Activated T-cell treated with anti-CD3 and anti-CD28 coated beads, Interleukin-2, amount 50 U/mL, for 72 hours (primary cell): ENCODE results near the gene RNF215. TPM values are rescaled to one million over a fixed set of nuclear protein-coding genes. Genes with fewer than 3 reads are reported as not detected.

Experiments
- ATAC-seq, 2 donors: fragments of 150-1000 bp; cut with Tn5 transposase; replicated peaks in 1 of 2; 2 replicates each; pipeline ENCODE4 v1.10.0; 2021; ENCODE audit warnings: moderate library complexity in 2 of 2, mild to moderate bottlenecking in 1 of 2
- DNase-seq, 2 donors: peaks; one replicate each; pipeline ENCODE4 v3.0.0; 2021 to 2022; ENCODE audit warnings: mixed read lengths in 1 of 2
- H3K27ac Mint-ChIP-seq: one replicate; pipeline ENCODE4 v1.8.0; 2022; ENCODE audit warnings: mild to moderate bottlenecking, moderate library complexity, mixed read lengths
- H3K27me3 Mint-ChIP-seq: one replicate; pipeline ENCODE4 v1.8.0; 2022; ENCODE audit warnings: low read depth, mixed read lengths
- H3K36me3 Mint-ChIP-seq, 2 donors: one replicate each; pipeline ENCODE4 v1.8.0; 2022; ENCODE audit warnings: mixed read lengths in 2 of 2, mild to moderate bottlenecking in 1 of 2; ENCODE audit not compliant: insufficient read depth in 2 of 2
- H3K4me1 Mint-ChIP-seq: one replicate; pipeline ENCODE4 v1.8.0; 2022; ENCODE audit warnings: low read depth, mixed read lengths
- H3K4me3 Mint-ChIP-seq, 2 donors: one replicate each; pipeline ENCODE4 v1.8.0; 2022; ENCODE audit warnings: mild to moderate bottlenecking in 2 of 2, mixed read lengths in 2 of 2, moderate library complexity in 2 of 2
- H3K9me3 Mint-ChIP-seq, 2 donors: one replicate each; pipeline ENCODE4 v1.8.0; 2022; ENCODE audit warnings: mixed read lengths in 2 of 2
- total RNA-seq, 2 donors: library from RNA; stranded (reverse); gene quantifications; one replicate each; pipeline ENCODE4 v1.2.3, GENCODE V29; 2022

The RNF215 gene
- 10 to 100 TPM in 1 of 2 donors, 1 to 10 TPM in 1; 8.4 to 12.4 TPM for total RNA-seq

GRCh38 chr22:30386960-30387827 lies at the start of gene RNF215:
TSS of gene RNF215 (minus strand) at chr22:30387411. CDS start at chr22:30387313, 98 bp downstream.
- ATAC-seq (peak; percentile 82), DNase-seq (peak; percentile 83 to 94)
- Mint-ChIP-seq H3K27ac (no peak within 1 kb of the TSS), H3K4me1 (peaks cover 23% of the 10 kb centered on the region), H3K27me3 (no peaks in the 10 kb centered on the region), H3K9me3 (no peaks in the 10 kb centered on the region), H3K4me3 (peak within 1 kb of the TSS; percentile 70 to 86), H3K36me3 (no peaks in the 10 kb centered on the region)

DNA sequence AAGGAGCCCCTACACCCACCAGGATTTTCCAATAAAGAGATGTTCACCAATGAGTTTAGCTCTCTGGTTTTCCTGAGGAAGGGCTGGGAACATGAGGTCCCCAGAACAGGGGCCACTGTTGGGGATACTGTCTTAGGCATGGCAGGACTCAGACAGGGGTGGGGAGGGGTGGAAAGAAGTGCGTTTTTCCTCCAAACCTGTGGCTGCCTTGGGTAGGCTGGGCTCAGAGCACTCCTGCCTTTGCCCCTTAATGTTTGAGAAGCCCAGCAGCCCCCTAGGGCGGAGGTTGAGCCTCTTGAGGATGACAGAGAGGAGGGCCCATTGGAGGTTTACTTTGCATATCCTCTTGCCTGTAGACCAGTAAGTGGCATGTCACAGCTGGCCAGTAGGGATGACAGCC lies 49.0 kb upstream of the RNF215 start:
- H3K36me3 Mint-ChIP-seq: peaks cover 7 to 19% of the 10 kb centered on the region in 2 donors
- peaks cover 23% of the 10 kb centered on the region for H3K27me3 Mint-ChIP-seq
- DNase-seq (no peak), ATAC-seq (peak in 1 of 2 donors; percentile 4)
- H3K4me1 Mint-ChIP-seq: peaks cover 33% of the 10 kb centered on the region
- H3K27ac Mint-ChIP-seq: peak overlapping the region; percentile 92
- H3K4me3 Mint-ChIP-seq: peak overlapping the region; percentile 94 to 97
- H3K9me3 Mint-ChIP-seq: peaks cover 8% of the 10 kb centered on the region in 2 donors

DNA sequence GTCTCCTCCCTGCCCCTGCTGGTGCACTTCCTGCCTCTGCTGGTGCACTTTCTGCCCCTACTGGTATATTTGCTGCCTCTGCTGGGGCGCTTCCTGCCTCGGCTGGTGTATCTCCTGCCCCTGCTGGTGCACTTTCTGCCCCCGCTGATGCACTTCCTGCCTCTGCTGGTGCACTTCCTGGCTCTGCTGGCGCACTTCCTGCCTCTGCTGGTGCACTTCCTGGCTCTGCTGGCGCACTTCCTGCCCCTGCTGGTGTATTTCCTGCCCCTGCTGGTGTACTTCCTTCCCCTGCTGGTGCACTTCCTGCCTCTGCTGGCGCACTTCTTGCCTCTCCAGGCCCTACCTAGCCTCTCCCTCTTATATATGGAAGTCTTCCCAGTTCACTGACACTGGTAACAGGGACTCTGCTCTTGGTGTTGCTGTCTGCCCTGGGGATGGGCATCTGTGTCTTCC lies 48.5 kb upstream of the RNF215 start:
- Mint-ChIP-seq H3K4me1 (peaks cover 33% of the 10 kb centered on the region), H3K9me3 (peaks cover 8% of the 10 kb centered on the region in 2 donors), H3K27me3 (peaks cover 18% of the 10 kb centered on the region), H3K4me3 (peak overlapping the region; percentile 94 to 97), H3K36me3 (peaks cover 7 to 19% of the 10 kb centered on the region in 2 donors), H3K27ac (peak overlapping the region; percentile 92)
- ATAC-seq: peak; percentile 86 to 90
- DNase-seq: peak; percentile 69 to 78

DNA sequence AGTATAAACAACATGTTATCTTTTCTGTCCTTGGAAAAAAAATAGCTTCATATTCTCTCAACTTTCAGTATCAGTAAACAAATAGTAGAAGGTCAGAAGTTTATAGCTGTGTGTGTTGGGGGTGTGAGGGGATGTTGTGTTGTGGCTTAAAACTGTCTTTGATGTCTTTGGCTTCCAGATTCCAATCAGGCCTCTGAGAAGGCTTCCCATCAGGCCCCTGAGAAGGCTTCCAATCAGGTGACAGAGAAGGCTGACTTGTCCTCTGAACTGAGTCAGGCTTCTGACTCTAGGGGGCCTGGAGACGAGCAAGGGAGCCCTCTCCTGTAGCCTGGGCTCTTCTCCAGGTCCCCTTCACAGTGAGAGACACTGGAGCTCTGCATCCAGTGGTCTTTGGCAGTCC lies 47.6 kb upstream of the RNF215 start:
- ATAC-seq (peak; percentile 19 to 27), DNase-seq (peak in 1 of 2 donors; percentile 12)
- peaks cover 10% of the 10 kb centered on the region for H3K27me3 Mint-ChIP-seq
- H3K9me3 Mint-ChIP-seq: peaks cover 8% of the 10 kb centered on the region in 2 donors
- peak overlapping the region; percentile 92 for H3K27ac Mint-ChIP-seq
- H3K4me1 Mint-ChIP-seq: peaks cover 33% of the 10 kb centered on the region
- H3K4me3 Mint-ChIP-seq: peak overlapping the region; percentile 94 to 97
- peaks cover 7 to 19% of the 10 kb centered on the region in 2 donors for H3K36me3 Mint-ChIP-seq

DNA sequence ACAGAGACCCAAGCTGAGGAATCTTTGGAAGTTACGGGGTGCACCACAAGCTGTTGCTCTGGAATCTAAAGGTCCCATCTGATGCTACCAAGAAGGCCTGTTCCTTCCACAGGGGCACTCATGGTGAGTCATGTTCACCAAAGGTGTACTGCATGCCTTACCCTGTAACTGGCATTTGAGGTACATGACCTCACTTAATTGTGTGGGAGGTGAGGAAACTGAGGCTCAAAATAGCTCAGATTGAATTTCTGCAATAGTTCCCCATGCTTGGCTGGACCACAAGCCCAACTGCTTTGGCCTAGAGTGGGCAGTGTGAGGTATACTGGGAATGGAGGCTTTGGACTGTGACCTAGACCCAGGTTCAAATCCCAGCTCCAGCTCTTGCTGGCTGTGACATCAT lies 46.6 kb upstream of the RNF215 start:
- peak in 1 of 2 donors; percentile 11 for DNase-seq
- no peak overlapping the region for H3K27ac Mint-ChIP-seq
- peaks cover 8% of the 10 kb centered on the region in 2 donors for H3K9me3 Mint-ChIP-seq
- H3K4me1 Mint-ChIP-seq: peaks cover 33% of the 10 kb centered on the region
- no peak for ATAC-seq
- peak overlapping the region in 1 of 2 donors; percentile 97 for H3K4me3 Mint-ChIP-seq
- H3K27me3 Mint-ChIP-seq: peaks cover 8% of the 10 kb centered on the region
- peaks cover 7 to 18% of the 10 kb centered on the region in 2 donors for H3K36me3 Mint-ChIP-seq

DNA sequence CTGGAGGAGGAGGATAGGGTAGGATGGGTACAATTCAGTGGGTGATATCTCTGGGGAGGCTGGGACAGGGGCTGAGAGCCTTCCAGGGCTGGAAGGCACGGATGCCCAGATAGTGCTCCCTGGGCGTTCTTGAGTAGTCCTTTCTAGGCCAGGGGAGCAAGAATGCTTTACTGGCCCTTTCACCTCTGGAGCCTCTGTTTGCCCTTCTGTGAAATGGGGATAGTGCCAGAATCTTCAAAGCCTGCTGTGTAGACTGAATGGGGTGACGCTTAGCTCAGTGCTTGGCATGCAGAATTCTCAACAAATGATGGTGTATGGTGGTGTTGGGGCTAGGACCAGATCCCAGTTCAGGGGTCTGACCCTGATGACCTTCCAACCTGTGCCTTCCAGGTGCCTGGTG lies 46.0 kb upstream of the RNF215 start:
- Mint-ChIP-seq H3K36me3 (peaks cover 7 to 21% of the 10 kb centered on the region in 2 donors), H3K27me3 (peaks cover 3% of the 10 kb centered on the region), H3K27ac (no peak overlapping the region), H3K4me3 (no peak overlapping the region), H3K4me1 (peaks cover 33% of the 10 kb centered on the region), H3K9me3 (peaks cover 8% of the 10 kb centered on the region in 2 donors)
- no peak for ATAC-seq
- no peak for DNase-seq

DNA sequence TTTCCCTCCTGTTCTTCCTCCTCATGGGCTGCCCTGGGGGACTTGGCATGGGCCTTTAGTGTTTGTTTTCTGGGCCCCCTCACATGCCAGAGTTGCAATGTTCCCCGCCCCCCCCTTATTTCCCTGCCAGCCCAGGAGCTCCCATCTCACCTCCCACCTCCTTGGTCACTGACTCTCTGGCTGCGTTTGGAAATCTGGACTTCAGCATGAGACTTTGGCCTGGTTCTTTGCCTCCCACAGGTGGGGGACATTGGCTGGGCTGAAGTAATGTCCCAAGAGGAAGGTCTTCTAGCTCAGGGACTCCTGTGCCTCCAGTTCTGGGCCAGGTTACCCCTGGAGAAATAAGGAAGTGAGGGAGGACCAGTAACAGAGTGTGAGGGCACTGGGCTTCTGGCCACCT lies 45.3 kb upstream of the RNF215 start:
- peaks cover 8% of the 10 kb centered on the region in 2 donors for H3K9me3 Mint-ChIP-seq
- H3K4me3 Mint-ChIP-seq: no peak overlapping the region
- H3K36me3 Mint-ChIP-seq: peaks cover 7 to 23% of the 10 kb centered on the region in 2 donors
- ATAC-seq (no peak), DNase-seq (no peak)
- peaks cover 33% of the 10 kb centered on the region for H3K4me1 Mint-ChIP-seq
- no peaks in the 10 kb centered on the region for H3K27me3 Mint-ChIP-seq
- no peak overlapping the region for H3K27ac Mint-ChIP-seq

DNA sequence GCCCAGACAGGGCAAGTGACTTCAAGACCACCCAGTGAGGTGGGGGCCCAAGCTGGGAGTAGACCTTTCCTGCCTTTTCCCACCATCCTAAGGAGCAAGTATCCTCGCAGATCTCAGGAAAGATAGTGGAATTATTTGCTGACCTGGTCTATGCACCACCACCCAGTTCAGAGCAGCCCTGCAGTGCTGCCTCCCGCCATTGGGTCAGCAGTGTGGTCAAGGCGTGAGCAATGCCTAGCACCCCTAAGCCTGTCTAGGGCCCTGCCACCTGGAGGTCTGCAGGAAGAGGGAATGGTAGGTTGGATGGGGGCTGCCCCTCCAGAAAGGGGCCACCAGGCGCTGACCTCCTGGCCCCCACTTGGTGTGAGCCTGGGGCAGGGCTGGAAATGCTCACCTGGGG lies 44.9 kb upstream of the RNF215 start:
- Mint-ChIP-seq H3K4me1 (peaks cover 37% of the 10 kb centered on the region), H3K27ac (no peak overlapping the region), H3K27me3 (no peaks in the 10 kb centered on the region), H3K36me3 (peaks cover 7 to 22% of the 10 kb centered on the region in 2 donors), H3K9me3 (peaks cover 8% of the 10 kb centered on the region in 2 donors), H3K4me3 (no peak overlapping the region)
- DNase-seq: no peak
- ATAC-seq: no peak

- peaks cover 7 to 21% of the 10 kb centered on the region in 2 donors for H3K36me3 Mint-ChIP-seq
- H3K4me3 Mint-ChIP-seq: no peak overlapping the region
- ATAC-seq: no peak
- DNase-seq: no peak
- H3K9me3 Mint-ChIP-seq: peaks cover 6% of the 10 kb centered on the region in 2 donors
- H3K27ac Mint-ChIP-seq: no peak overlapping the region
- no peaks in the 10 kb centered on the region for H3K27me3 Mint-ChIP-seq
- H3K4me1 Mint-ChIP-seq: peaks cover 46% of the 10 kb centered on the region
Observed at GRCh38 chr22:30430933-30431332, 43.7 kb upstream of the RNF215 start.

DNA sequence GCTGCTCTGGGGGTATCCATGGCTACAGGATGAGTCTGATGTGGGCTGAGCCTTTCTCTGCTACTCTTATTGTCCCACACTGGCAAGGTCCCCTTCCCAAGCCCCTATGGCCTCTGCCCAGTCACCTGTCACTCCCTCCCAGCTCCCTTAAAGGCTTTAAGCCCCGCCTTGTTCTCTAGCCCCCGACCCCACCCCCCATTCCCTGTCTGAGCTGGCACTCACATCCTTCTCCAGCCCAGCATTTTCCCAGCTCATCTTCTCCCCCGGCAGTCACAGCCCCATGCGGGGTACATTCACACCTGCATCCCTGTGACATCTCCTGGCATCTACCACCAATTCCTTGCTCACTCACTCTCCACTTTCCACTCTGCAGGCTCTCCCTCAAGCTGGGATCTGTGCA lies 42.7 kb upstream of the RNF215 start:
- DNase-seq (no peak), ATAC-seq (no peak)
- H3K36me3 Mint-ChIP-seq: peaks cover 0 to 11% of the 10 kb centered on the region in 2 donors
- no peak overlapping the region for H3K27ac Mint-ChIP-seq
- peaks cover 42% of the 10 kb centered on the region for H3K4me1 Mint-ChIP-seq
- no peaks in the 10 kb centered on the region for H3K27me3 Mint-ChIP-seq
- no peak overlapping the region for H3K4me3 Mint-ChIP-seq
- no peaks in the 10 kb centered on the region for H3K9me3 Mint-ChIP-seq

DNA sequence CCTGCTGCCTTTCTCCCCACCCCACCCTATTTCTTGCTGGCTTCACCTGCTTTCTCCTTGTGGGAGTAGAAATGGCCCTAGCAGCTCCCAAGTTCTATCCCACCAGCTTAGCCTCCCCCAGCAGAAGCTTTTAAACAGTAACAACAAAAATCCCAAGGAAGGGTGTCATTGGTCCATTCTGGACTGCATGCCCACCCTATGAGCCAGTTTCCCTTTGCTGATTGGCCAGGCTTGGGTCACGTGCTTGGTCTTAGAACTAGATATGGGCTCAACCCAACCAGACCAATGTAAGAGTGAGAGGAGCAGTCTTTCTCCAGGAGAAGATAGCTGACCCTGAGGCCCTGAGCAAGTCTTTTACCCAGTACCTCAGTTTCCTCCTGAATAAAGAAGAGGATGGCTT lies 40.7 kb upstream of the RNF215 start:
- H3K9me3 Mint-ChIP-seq: no peaks in the 10 kb centered on the region
- H3K27me3 Mint-ChIP-seq: no peaks in the 10 kb centered on the region
- peaks cover 29% of the 10 kb centered on the region for H3K4me1 Mint-ChIP-seq
- DNase-seq (no peak), ATAC-seq (no peak)
- peaks cover 0 to 7% of the 10 kb centered on the region in 2 donors for H3K36me3 Mint-ChIP-seq
- no peak overlapping the region for H3K27ac Mint-ChIP-seq
- H3K4me3 Mint-ChIP-seq: no peak overlapping the region

GRCh38 chr22:30426388-30427353 lies 39.5 kb upstream of the RNF215 start:
- Mint-ChIP-seq H3K9me3 (no peaks in the 10 kb centered on the region), H3K4me3 (peak overlapping the region; percentile 86 to 97), H3K4me1 (peaks cover 41% of the 10 kb centered on the region), H3K27me3 (no peaks in the 10 kb centered on the region), H3K36me3 (peaks cover 0 to 9% of the 10 kb centered on the region in 2 donors), H3K27ac (peak overlapping the region; percentile 95)
- ATAC-seq (peak; percentile 35 to 43), DNase-seq (peak; percentile 87 to 90)
